Gastroesophageal sphincter (tissue), 4 donors: Measurements from ENCODE around the gene YIF1B. TPM values are rescaled to one million over a fixed set of nuclear protein-coding genes. Genes with fewer than 3 reads are reported as not detected.

ENCODE experiments used
- ATAC-seq: fragments of 150-250 bp; one replicate; pipeline ENCODE4 v1.9.1; 2016; ENCODE audit warnings: mild to moderate bottlenecking, moderate library complexity
- H3K27ac ChIP-seq, 4 donors: fragments of 200-600 bp; sonication (generic) in 3 of 4; 1 replicate in 3 of 4; 2 replicates in 1 of 4; pipeline ENCODE4 v1.5.1; 2016 to 2019
- H3K27me3 ChIP-seq: fragments of 200-600 bp; sonication (generic); one replicate; pipeline ENCODE4 v1.5.1; 2019
- H3K36me3 ChIP-seq, 2 donors: fragments of 200-600 bp; sonication (generic); one replicate each; pipeline ENCODE4 v1.5.1; 2019; ENCODE audit warnings: control low read depth in 1 of 2
- H3K4me1 ChIP-seq, 3 donors: fragments of 200-600 bp; sonication (generic); 1 replicate in 2 of 3; 2 replicates in 1 of 3; pipeline ENCODE4 v1.5.1; 2016 to 2019; ENCODE audit warnings: control low read depth in 2 of 3
- H3K4me3 ChIP-seq, 2 donors: fragments of 200-600 bp; sonication (generic); one replicate each; pipeline ENCODE4 v1.5.1; 2019; ENCODE audit warnings: mild to moderate bottlenecking in 1 of 2, moderate library complexity in 1 of 2
- H3K9me3 ChIP-seq, 3 donors: fragments of 200-600 bp; sonication (generic); one replicate each; pipeline ENCODE4 v1.5.1; 2017 to 2019; ENCODE audit warnings: control low read depth in 2 of 3
- CTCF ChIP-seq, 4 experiments: fragments of 200-600 bp in 2 of 4; fragments of 450-650 bp in 2 of 4; sonication (generic) in 1 of 4; IDR thresholded peaks; one replicate each; pipeline ENCODE4 v1.5.1; 2017 to 2019; ENCODE audit warnings: antibody characterized with exemption in 4 of 4, mild to moderate bottlenecking in 2 of 4, moderate library complexity in 2 of 4
- EP300 ChIP-seq: sonication (generic); formaldehyde crosslinking; IDR thresholded peaks from one replicate; pipeline ENCODE4 v1.6.1; 2017; ENCODE audit warnings: antibody characterized with exemption, mild to moderate bottlenecking
- POLR2A ChIP-seq, 2 donors: fragments of 450-650 bp; IDR thresholded peaks; one replicate each; pipeline ENCODE4 v1.6.1; 2017; ENCODE audit warnings: antibody characterized with exemption in 2 of 2, mild to moderate bottlenecking in 2 of 2, moderate library complexity in 1 of 2
- POLR2AphosphoS5 ChIP-seq: sonication (generic); formaldehyde crosslinking; IDR thresholded peaks from one replicate; pipeline ENCODE4 v1.6.1; 2017; ENCODE audit warnings: antibody characterized with exemption
- WGBS, 2 donors: methylation state at CpG; one replicate each; pipeline ENCODE4 v1.1.5; 2018; ENCODE audit warnings: low coverage in 1 of 2; 5-methylcytosine and 5-hydroxymethylcytosine counted together
- total RNA-seq, 4 donors: library from RNA; depleted of rRNA; stranded (reverse); fragments of >200 nt; gene quantifications; one replicate each; pipeline ENCODE4 v1.1.0, GENCODE V29; 2016

Gene YIF1B
- total RNA-seq, 4 donors from 2014 or later = 14.0 to 20.7 (median 17.1) TPM

DNA sequence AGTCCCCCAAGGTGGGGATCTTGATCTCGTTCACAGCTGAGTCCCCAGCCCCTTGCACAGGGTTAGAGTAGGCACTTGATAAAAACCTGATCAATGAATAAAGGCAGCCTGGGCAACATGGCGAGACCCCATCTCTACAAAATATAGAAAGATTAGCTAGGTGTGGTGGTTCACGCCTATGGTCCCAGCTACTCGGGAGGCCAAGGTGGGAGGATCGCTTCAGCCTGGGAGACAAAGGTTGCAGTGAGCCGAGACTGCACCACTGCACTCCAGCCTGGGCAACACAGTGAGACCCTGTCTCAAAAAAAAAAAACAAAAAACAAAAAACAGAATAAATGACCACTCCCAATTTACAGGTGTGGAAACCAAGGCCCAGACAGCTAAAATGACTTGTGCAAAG, 4.8 kb downstream of the YIF1B start:
- Histone ChIP-seq H3K27ac (no peak overlapping the region), H3K4me1 (peaks cover 0 to 10% (median 5%) of the 10 kb centered on the region in 3 donors), H3K4me3 (no peak overlapping the region), H3K36me3 (peaks cover 0 to 37% of the 10 kb centered on the region in 2 donors), H3K27me3 (no peaks in the 10 kb centered on the region), H3K9me3 (no peaks in the 10 kb centered on the region)
- TF ChIP-seq POLR2AphosphoS5 (no peak), CTCF (IDR thresholded peaks at IDR 0.05) (no peak)
- no peak for ATAC-seq
- WGBS, 2 donors = 100% methylated on average over 4 of the region's 6 CpGs; no CpG with 5 or more reads in 1 of the 2 donors

DNA sequence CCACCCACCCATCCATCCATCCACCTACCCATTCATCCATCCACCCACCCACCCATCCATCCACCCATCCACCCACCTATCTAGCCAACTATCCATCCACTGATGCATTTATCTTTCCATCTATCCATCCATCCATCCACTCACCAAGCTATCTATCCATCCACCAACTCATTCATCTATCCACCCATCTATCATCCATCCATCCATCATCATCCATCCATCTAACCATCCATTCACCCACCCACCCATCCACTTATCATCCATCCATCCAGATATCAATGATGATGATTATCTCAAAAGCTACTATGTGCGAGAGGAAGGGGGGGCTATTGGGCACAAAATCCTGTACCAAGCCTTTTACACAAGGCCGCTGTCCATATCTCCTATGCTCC, 5.5 kb downstream of the YIF1B start:
- WGBS, 2 donors = 94% methylated on average over 2 of the region's 2 CpGs; no CpG with 5 or more reads in 1 of the 2 donors
- TF ChIP-seq POLR2AphosphoS5 = no peak
- TF ChIP-seq POLR2A (IDR thresholded peaks at IDR 0.05) = no peak
- TF ChIP-seq CTCF (IDR thresholded peaks at IDR 0.05) = no peak
- TF ChIP-seq EP300 = no peak
- H3K9me3 ChIP-seq = no peaks in the 10 kb centered on the region

DNA sequence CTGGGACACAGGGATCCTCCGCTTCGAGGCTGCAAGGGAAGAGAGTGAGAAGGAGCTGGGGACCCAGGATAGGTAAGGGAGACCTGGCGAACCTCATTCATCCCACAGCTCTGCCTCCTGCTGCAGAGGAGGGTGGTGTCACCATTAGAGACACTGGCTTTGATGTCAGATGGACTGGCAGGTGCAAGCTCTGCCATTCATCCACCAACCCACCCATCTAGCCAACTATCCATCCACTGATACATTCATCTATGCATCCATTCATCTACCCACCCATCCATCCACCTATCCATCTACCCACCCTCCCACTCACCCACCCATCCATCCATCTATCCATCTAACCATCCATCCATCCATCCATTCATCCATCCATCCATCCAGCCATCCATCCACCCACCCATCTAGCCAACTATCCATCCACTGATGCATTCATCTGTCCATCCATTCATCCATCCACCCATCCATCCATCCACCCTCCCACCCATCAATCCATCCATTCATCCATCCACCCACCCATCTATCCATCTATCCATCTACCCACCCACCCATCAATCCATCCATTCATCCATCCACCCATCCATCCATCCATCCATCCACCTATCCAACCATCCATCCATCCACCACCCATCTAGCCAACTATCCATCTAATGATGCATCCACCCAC, 6.0 kb downstream of the YIF1B start:
- ATAC-seq = no peak
- no peaks in the 10 kb centered on the region for H3K9me3 ChIP-seq
- peaks cover 0 to 49% of the 10 kb centered on the region in 2 donors for H3K36me3 ChIP-seq
- whole genome bisulfite sequencing, 2 donors = 67 to 100% methylated on average over 1 of the region's 3 CpGs
- TF ChIP-seq CTCF (IDR thresholded peaks at IDR 0.05) (no peak), POLR2A (IDR thresholded peaks at IDR 0.05) (no peak), POLR2AphosphoS5 (no peak)
- no peak overlapping the region for H3K4me3 ChIP-seq
- H3K27ac ChIP-seq = no peak overlapping the region
- H3K27me3 ChIP-seq = no peaks in the 10 kb centered on the region
- peaks cover 0 to 1% (median 0%) of the 10 kb centered on the region in 3 donors for H3K4me1 ChIP-seq

More for the DNA sequence above, 5.5 kb downstream of the YIF1B start:
- no peak for ATAC-seq
- no peak overlapping the region for H3K27ac ChIP-seq
- H3K4me3 ChIP-seq = no peak overlapping the region
- H3K36me3 ChIP-seq = peaks cover 0 to 44% of the 10 kb centered on the region in 2 donors
- no peaks in the 10 kb centered on the region for H3K27me3 ChIP-seq
- peaks cover 0 to 7% (median 3%) of the 10 kb centered on the region in 3 donors for H3K4me1 ChIP-seq

- peaks cover 0 to 54% of the 10 kb centered on the region in 2 donors for H3K36me3 ChIP-seq
- no peaks in the 10 kb centered on the region for H3K27me3 ChIP-seq
- TF ChIP-seq CTCF (IDR thresholded peaks at IDR 0.05) = no peak
- no peak for TF ChIP-seq POLR2AphosphoS5
- TF ChIP-seq EP300 = no peak
- no peak for TF ChIP-seq POLR2A (IDR thresholded peaks at IDR 0.05)
- H3K4me1 ChIP-seq = no peaks in the 10 kb centered on the region
- no peak overlapping the region for H3K4me3 ChIP-seq
- WGBS, 2 donors = 80% methylated on average over 3 of the region's 24 CpGs; no CpG with 5 or more reads in 1 of the 2 donors
- ATAC-seq = no peak
- no peak overlapping the region for H3K27ac ChIP-seq
- H3K9me3 ChIP-seq = no peaks in the 10 kb centered on the region
These were observed 6.7 kb downstream of the YIF1B start for GRCh38 chr19:38308926-38309614.
